Measurements from ENCODE around the gene ACTA1. TPM values are rescaled to one million over a fixed set of nuclear protein-coding genes. Genes with fewer than 3 reads are reported as not detected.

Gene ACTA1
- total and polyA plus RNA-seq, 2 donors (not counting 3 experiments of a cell fraction or from before 2014, with no cell fraction given): 0.22 to 0.33 TPM

DNA sequence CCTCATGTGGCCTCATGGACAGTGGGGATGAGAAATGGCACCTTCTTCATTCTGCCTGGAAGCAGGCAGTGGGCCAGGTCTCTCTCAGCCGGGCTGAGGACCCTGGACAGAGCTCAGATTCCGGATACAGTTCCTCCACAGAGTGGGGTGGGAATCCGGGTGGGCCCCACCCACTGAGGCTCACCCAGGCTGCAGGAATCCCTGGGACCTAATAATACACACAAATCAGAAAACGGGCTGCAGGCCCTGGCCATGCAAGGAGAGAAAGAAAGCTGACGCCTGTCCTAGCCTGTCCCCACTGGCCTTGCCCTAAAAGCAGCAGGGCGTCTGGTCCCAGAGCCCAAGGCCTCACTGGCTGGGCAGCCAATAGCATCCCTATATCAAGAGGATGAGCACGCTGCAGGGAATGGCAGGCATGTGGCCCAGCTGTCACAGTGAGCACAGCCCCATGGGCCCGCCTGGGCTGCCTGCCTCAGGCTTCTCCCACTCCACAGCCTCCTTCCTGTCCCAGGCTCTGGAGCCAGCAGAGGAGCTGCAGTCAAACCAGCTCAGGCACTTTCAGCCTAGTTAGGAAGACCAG, 25.3 kb downstream of the ACTA1 start:
- FAIRE-seq (no peak), DNase-seq (ENCODE audit: low read depth, low spot score) (no peak)
- Histone ChIP-seq H3K36me3 (ENCODE audit: control insufficient read depth in 2 of 2, extremely low read depth in 1 of 2, insufficient read depth in 2 of 2, low read length in 2 of 2) (no peaks in the 10 kb centered on the region), H2AFZ (ENCODE audit: low read depth, low read length) (no peak overlapping the region), H3K27ac (ENCODE audit: insufficient read depth, low read depth, low read length) (no peak overlapping the region), H3K4me2 (ENCODE audit: insufficient read depth, low read length) (no peak overlapping the region), H4K20me1 (replicated peaks; ENCODE audit: control insufficient read depth, extremely low read depth, insufficient read depth, low read length) (no peaks in the 10 kb centered on the region), H3K79me2 (ENCODE audit: control insufficient read depth, insufficient read depth, low read length) (no peaks in the 10 kb centered on the region), H3K9me3 (replicated peaks; ENCODE audit: control insufficient read depth, insufficient read depth, low read length) (no peaks in the 10 kb centered on the region), H3K4me3 (replicated peaks in 1 of 3; ENCODE audit: insufficient read depth in 1 of 3, low read depth in 1 of 3, low read length in 3 of 3) (no peak overlapping the region), H3K4me1 (ENCODE audit: control insufficient read depth, extremely low read depth, insufficient read depth, low read length) (no peaks in the 10 kb centered on the region), H3K9me1 (replicated peaks; ENCODE audit: control insufficient read depth, extremely low read depth, insufficient read depth, low read length) (no peaks in the 10 kb centered on the region), H3K27me3 (ENCODE audit: control insufficient read depth in 2 of 2, insufficient read depth in 2 of 2, low read length in 2 of 2) (peaks cover 36 to 37% of the 10 kb centered on the region in 2 experiments), H3K9ac (replicated peaks; ENCODE audit: extremely low read depth, insufficient read depth, low read length) (no peak overlapping the region)
- intact Hi-C loops (cut with micrococcal nuclease) (no loop called here), dilution Hi-C loops (cut with MboI; ENCODE audit: extremely low pct_ligation_motif_present, low sequenced_read_pairs) (no loop called here)
- ChIA-PET POLR2A (interaction anchor here (1.2 kb wide), 1 partner anchor 22 kb away, joined by 3 read pairs; no protein-coding TSS in a partner anchor), CTCF (interaction anchor here (2.1 kb wide), 1 partner anchor 12 kb away, joined by 6 read pairs; no protein-coding TSS in a partner anchor)
- TF ChIP-seq, protein P1, sequence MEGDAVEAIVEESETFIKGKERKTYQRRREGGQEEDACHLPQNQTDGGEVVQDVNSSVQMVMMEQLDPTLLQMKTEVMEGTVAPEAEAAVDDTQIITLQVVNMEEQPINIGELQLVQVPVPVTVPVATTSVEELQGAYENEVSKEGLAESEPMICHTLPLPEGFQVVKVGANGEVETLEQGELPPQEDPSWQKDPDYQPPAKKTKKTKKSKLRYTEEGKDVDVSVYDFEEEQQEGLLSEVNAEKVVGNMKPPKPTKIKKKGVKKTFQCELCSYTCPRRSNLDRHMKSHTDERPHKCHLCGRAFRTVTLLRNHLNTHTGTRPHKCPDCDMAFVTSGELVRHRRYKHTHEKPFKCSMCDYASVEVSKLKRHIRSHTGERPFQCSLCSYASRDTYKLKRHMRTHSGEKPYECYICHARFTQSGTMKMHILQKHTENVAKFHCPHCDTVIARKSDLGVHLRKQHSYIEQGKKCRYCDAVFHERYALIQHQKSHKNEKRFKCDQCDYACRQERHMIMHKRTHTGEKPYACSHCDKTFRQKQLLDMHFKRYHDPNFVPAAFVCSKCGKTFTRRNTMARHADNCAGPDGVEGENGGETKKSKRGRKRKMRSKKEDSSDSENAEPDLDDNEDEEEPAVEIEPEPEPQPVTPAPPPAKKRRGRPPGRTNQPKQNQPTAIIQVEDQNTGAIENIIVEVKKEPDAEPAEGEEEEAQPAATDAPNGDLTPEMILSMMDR (IDR thresholded peaks at IDR 0.05; ENCODE audit: extremely low read depth in 1 of 2, insufficient read depth in 1 of 2, low read depth in 1 of 2, low read length in 2 of 2): no peak
- TF ChIP-seq GATA2 (IDR thresholded peaks at IDR 0.05; ENCODE audit: insufficient read depth, insufficient read length, low read depth, low read length) (no peak), POLR2AphosphoS5 (IDR thresholded peaks at IDR 0.05; ENCODE audit: insufficient read depth, low read depth, low read length) (no peak), MYC (IDR thresholded peaks at IDR 0.05; ENCODE audit: low read depth, low read length) (no peak), POLR2A (IDR thresholded peaks at IDR 0.05; ENCODE audit: low read depth, low read length) (no peak), JUN (IDR thresholded peaks at IDR 0.05; ENCODE audit: borderline replicate concordance, insufficient read depth, insufficient read length, low read depth) (no peak), FOS (IDR thresholded peaks at IDR 0.05; ENCODE audit: borderline replicate concordance, insufficient read depth, low read length) (no peak), EZH2 (IDR thresholded peaks at IDR 0.05; ENCODE audit: borderline replicate concordance, low read depth, low read length, severe bottlenecking) (no peak)
- TF ChIP-seq, protein P2, sequence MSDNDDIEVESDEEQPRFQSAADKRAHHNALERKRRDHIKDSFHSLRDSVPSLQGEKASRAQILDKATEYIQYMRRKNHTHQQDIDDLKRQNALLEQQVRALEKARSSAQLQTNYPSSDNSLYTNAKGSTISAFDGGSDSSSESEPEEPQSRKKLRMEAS (IDR thresholded peaks at IDR 0.05; ENCODE audit: insufficient read depth, insufficient read length): no peak
- no TSS peak for BruUV-seq (replicated peaks)
